ENCODE results near the gene SLC27A4.

DNA sequence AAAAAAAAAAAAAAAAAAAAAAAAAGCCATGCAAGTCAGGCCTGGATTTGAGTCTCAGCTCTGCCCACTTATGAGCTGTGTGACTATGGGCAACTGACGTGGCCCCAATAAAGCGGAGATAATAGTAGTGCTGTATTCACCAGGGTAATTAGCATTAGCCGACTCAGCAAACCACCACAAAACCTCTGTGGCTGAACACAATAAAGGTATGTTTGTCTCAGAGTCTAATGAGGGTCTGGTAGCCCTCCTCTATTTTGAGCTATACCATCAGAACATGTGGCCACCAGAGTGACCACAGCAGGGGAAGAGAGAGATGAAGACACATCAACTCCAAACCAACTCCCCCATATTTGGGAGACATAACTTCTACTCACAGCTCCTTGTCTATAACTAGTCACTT is 48.3 kb upstream of the SLC27A4 start:
- TF ChIP-seq, protein P1, sequence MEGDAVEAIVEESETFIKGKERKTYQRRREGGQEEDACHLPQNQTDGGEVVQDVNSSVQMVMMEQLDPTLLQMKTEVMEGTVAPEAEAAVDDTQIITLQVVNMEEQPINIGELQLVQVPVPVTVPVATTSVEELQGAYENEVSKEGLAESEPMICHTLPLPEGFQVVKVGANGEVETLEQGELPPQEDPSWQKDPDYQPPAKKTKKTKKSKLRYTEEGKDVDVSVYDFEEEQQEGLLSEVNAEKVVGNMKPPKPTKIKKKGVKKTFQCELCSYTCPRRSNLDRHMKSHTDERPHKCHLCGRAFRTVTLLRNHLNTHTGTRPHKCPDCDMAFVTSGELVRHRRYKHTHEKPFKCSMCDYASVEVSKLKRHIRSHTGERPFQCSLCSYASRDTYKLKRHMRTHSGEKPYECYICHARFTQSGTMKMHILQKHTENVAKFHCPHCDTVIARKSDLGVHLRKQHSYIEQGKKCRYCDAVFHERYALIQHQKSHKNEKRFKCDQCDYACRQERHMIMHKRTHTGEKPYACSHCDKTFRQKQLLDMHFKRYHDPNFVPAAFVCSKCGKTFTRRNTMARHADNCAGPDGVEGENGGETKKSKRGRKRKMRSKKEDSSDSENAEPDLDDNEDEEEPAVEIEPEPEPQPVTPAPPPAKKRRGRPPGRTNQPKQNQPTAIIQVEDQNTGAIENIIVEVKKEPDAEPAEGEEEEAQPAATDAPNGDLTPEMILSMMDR (IDR thresholded peaks at IDR 0.05), result no peak
- TF ChIP-seq JUNB (IDR thresholded peaks at IDR 0.05) (no peak), HDAC2 (IDR thresholded peaks at IDR 0.05) (no peak), RFX5 (IDR thresholded peaks at IDR 0.05) (no peak), CBX2 (IDR thresholded peaks at IDR 0.05; ENCODE audit: borderline replicate concordance, low read depth) (no peak), POLR2A (IDR thresholded peaks at IDR 0.05; ENCODE audit: low read length) (no peak), SREBF2 (IDR thresholded peaks at IDR 0.05) (no peak)
- TF ChIP-seq, protein P2, sequence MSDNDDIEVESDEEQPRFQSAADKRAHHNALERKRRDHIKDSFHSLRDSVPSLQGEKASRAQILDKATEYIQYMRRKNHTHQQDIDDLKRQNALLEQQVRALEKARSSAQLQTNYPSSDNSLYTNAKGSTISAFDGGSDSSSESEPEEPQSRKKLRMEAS (IDR thresholded peaks at IDR 0.05), result no peak
- TF ChIP-seq, protein P3, sequence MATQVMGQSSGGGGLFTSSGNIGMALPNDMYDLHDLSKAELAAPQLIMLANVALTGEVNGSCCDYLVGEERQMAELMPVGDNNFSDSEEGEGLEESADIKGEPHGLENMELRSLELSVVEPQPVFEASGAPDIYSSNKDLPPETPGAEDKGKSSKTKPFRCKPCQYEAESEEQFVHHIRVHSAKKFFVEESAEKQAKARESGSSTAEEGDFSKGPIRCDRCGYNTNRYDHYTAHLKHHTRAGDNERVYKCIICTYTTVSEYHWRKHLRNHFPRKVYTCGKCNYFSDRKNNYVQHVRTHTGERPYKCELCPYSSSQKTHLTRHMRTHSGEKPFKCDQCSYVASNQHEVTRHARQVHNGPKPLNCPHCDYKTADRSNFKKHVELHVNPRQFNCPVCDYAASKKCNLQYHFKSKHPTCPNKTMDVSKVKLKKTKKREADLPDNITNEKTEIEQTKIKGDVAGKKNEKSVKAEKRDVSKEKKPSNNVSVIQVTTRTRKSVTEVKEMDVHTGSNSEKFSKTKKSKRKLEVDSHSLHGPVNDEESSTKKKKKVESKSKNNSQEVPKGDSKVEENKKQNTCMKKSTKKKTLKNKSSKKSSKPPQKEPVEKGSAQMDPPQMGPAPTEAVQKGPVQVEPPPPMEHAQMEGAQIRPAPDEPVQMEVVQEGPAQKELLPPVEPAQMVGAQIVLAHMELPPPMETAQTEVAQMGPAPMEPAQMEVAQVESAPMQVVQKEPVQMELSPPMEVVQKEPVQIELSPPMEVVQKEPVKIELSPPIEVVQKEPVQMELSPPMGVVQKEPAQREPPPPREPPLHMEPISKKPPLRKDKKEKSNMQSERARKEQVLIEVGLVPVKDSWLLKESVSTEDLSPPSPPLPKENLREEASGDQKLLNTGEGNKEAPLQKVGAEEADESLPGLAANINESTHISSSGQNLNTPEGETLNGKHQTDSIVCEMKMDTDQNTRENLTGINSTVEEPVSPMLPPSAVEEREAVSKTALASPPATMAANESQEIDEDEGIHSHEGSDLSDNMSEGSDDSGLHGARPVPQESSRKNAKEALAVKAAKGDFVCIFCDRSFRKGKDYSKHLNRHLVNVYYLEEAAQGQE (IDR thresholded peaks at IDR 0.05), result no peak

All from A549 (cell line).